Stimulated activated CD4-positive, alpha-beta T cell treated with anti-CD3 and anti-CD28 coated beads, Interleukin-4, amount 100 ng/mL, for 4 hours (primary cell): Measurements from ENCODE around the gene FKRP.

ENCODE experiments used
- DNase-seq, 2 experiments: peaks; one replicate each; pipeline ENCODE4 v3.0.0-alpha.2; 2020

FKRP gene

GRCh38 chr19:46732172-46732938, 13.5 kb upstream of the FKRP start:
- no peak for DNase-seq

- DNase-seq, result no peak
Observed at GRCh38 chr19:46732966-46733689, 12.7 kb upstream of the FKRP start.

GRCh38 chr19:46733690-46734292, 12.1 kb upstream of the FKRP start:
- no peak for DNase-seq

- DNase-seq, result no peak
Observed at GRCh38 chr19:46736531-46737297, 9.1 kb upstream of the FKRP start.

- DNase-seq, result no peak
Observed at GRCh38 chr19:46737298-46737654, 8.6 kb upstream of the FKRP start.

GRCh38 chr19:46737761-46738171, 8.1 kb upstream of the FKRP start:
- DNase-seq, result no peak

- no peak for DNase-seq
Observed at GRCh38 chr19:46739290-46739771, 6.5 kb upstream of the FKRP start.

- DNase-seq, result no peak
Observed at GRCh38 chr19:46741447-46741846, 4.4 kb upstream of the FKRP start.

- DNase-seq, result no peak
Observed at GRCh38 chr19:46742926-46743480, 2.9 kb upstream of the FKRP start.

- no peak for DNase-seq
Observed at GRCh38 chr19:46744005-46744691, 1.7 kb upstream of the FKRP start.

GRCh38 chr19:46745030-46745429, 827 bp upstream of the FKRP start:
- DNase-seq, result no peak

GRCh38 chr19:46746281-46747057, 612 bp downstream of the FKRP start, which contains the start of gene STRN4:
Gene STRN4, minus strand, starts transcription at chr19:46746450. Its CDS starts 20 bp downstream, at chr19:46746430.
- DNase-seq, result peak; percentile 50 to 65

- DNase-seq, result peak; percentile 65 to 78
Observed at GRCh38 chr19:46748325-46749109, 2.7 kb downstream of the FKRP start.

GRCh38 chr19:46753420-46754155, 7.7 kb downstream of the FKRP start:
- DNase-seq, result peak; percentile 47 to 53

- no peak for DNase-seq
Observed at GRCh38 chr19:46755077-46755852, 9.4 kb downstream of the FKRP start.

GRCh38 chr19:46755853-46756543, 10.1 kb downstream of the FKRP start:
- no peak for DNase-seq

- DNase-seq, result no peak
Observed at GRCh38 chr19:46756544-46756888, 10.7 kb downstream of the FKRP start.

- no peak for DNase-seq
Observed at GRCh38 chr19:46759206-46759605, 13.3 kb downstream of the FKRP start.
